SK-N-SH treated with all-trans-retinoic acid at 6 μM for 48 hours (cell line): Measurements from ENCODE around the gene CHERP.

Source experiments
- ATAC-seq: fragments of 200-7000 bp; cut with Tn5 transposase; 3 replicates; pipeline ENCODE4 v1.9.1; 2020; ENCODE audit warnings: mild to moderate bottlenecking, moderate library complexity
- ARNTL ChIP-seq: fragments of 450-650 bp; formaldehyde crosslinking; IDR thresholded peaks from 2 replicates; pipeline ENCODE4 v1.5.0; 2020; ENCODE audit warnings: low read depth, mild to moderate bottlenecking, moderate library complexity, borderline replicate concordance
- BACH2 ChIP-seq: fragments of 250-450 bp; sonication (Bioruptor Pico); IDR thresholded peaks from 2 replicates; pipeline ENCODE4 v1.9.0; 2021; ENCODE audit warnings: mild to moderate bottlenecking, borderline replicate concordance
- ESRRG ChIP-seq: fragments of 250-450 bp; sonication (Bioruptor Pico); IDR thresholded peaks from 2 replicates; pipeline ENCODE4 v1.6.1; 2021; ENCODE audit warnings: mild to moderate bottlenecking
- GLIS3 ChIP-seq: fragments of 250-450 bp; sonication (Bioruptor Pico); IDR thresholded peaks from 2 replicates; pipeline ENCODE4 v1.5.0; 2020; ENCODE audit warnings: mild to moderate bottlenecking, moderate library complexity
- ISL1 ChIP-seq: fragments of 250-450 bp; sonication (Bioruptor Pico); IDR thresholded peaks from 2 replicates; pipeline ENCODE4 v2.1.2; 2022; ENCODE audit warnings: mild to moderate bottlenecking, moderate library complexity
- OSR1 ChIP-seq: fragments of 250-450 bp; sonication (Bioruptor Pico); IDR thresholded peaks from 2 replicates; pipeline ENCODE4 v1.8.0; 2022; ENCODE audit warnings: moderate library complexity, mild to moderate bottlenecking, inconsistent platforms
- PPARA ChIP-seq: fragments of 250-450 bp; sonication (Bioruptor Pico); IDR thresholded peaks from 2 replicates; pipeline ENCODE4 v1.5.0; 2020; ENCODE audit warnings: mild to moderate bottlenecking, borderline replicate concordance
- RARB ChIP-seq: fragments of 250-450 bp; sonication (Bioruptor Pico); IDR thresholded peaks from 2 replicates; pipeline ENCODE4 v1.8.0; 2021; ENCODE audit warnings: mild to moderate bottlenecking, moderate library complexity
- TCF4 ChIP-seq: fragments of 250-450 bp; sonication (Bioruptor Pico); IDR thresholded peaks from 2 replicates; pipeline ENCODE4 v1.8.0; 2021; ENCODE audit warnings: mild to moderate bottlenecking, moderate library complexity, borderline replicate concordance
- TOX ChIP-seq: fragments of 250-450 bp; sonication (Bioruptor Pico); IDR thresholded peaks from 2 replicates; pipeline ENCODE4 v1.8.0; 2021; ENCODE audit warnings: mild to moderate bottlenecking, moderate library complexity, borderline replicate concordance
- ZC3H10 ChIP-seq: fragments of 250-450 bp; sonication (Bioruptor Pico); IDR thresholded peaks from 2 replicates; pipeline ENCODE4 v1.5.1; 2021; ENCODE audit warnings: mild to moderate bottlenecking, moderate library complexity
- ZFP3 ChIP-seq: fragments of 250-450 bp; sonication (Bioruptor Pico); IDR thresholded peaks from 2 replicates; pipeline ENCODE4 v1.5.0; 2020; ENCODE audit warnings: mild to moderate bottlenecking, moderate library complexity
- ZFP30 ChIP-seq: fragments of 450-650 bp; formaldehyde crosslinking; IDR thresholded peaks from 2 replicates; pipeline ENCODE4 v1.5.0; 2022; ENCODE audit warnings: mild to moderate bottlenecking, moderate library complexity
- ZNF565 ChIP-seq: fragments of 450-650 bp; formaldehyde crosslinking; conservative IDR thresholded peaks from 2 replicates; pipeline ENCODE4 v1.5.0; 2020; ENCODE audit warnings: low read depth, mild to moderate bottlenecking, moderate library complexity
- ZNF70 ChIP-seq: fragments of 450-650 bp; formaldehyde crosslinking; IDR thresholded peaks from 2 replicates; pipeline ENCODE4 v1.5.0; 2020; ENCODE audit warnings: mild to moderate bottlenecking, moderate library complexity
- ZNF8 ChIP-seq: fragments of 450-650 bp; formaldehyde crosslinking; IDR thresholded peaks from 2 replicates; pipeline ENCODE4 v1.5.0; 2020; ENCODE audit warnings: mild to moderate bottlenecking, moderate library complexity
- TF ChIP-seq, protein P1 (sequence below): fragments of 250-450 bp; sonication (Bioruptor Pico); IDR thresholded peaks from 2 replicates; pipeline ENCODE4 v1.5.1; 2021; ENCODE audit warnings: mild to moderate bottlenecking, moderate library complexity
- TF ChIP-seq, protein P2 (sequence below): fragments of 250-450 bp; sonication (Bioruptor Pico); IDR thresholded peaks from 2 replicates; pipeline ENCODE4 v1.8.0; 2021; ENCODE audit warnings: low read depth, mild to moderate bottlenecking, moderate library complexity, borderline replicate concordance
- TF ChIP-seq, protein P3 (sequence below): fragments of 250-450 bp; sonication (Bioruptor Pico); IDR thresholded peaks from 2 replicates; pipeline ENCODE4 v1.5.0; 2020; ENCODE audit warnings: mild to moderate bottlenecking, moderate library complexity
- TF ChIP-seq, protein P4 (sequence below): fragments of 250-450 bp; sonication (Bioruptor Pico); IDR thresholded peaks from 2 replicates; pipeline ENCODE4 v1.8.0; 2020; ENCODE audit warnings: mild to moderate bottlenecking, moderate library complexity, borderline replicate concordance

CHERP gene

DNA sequence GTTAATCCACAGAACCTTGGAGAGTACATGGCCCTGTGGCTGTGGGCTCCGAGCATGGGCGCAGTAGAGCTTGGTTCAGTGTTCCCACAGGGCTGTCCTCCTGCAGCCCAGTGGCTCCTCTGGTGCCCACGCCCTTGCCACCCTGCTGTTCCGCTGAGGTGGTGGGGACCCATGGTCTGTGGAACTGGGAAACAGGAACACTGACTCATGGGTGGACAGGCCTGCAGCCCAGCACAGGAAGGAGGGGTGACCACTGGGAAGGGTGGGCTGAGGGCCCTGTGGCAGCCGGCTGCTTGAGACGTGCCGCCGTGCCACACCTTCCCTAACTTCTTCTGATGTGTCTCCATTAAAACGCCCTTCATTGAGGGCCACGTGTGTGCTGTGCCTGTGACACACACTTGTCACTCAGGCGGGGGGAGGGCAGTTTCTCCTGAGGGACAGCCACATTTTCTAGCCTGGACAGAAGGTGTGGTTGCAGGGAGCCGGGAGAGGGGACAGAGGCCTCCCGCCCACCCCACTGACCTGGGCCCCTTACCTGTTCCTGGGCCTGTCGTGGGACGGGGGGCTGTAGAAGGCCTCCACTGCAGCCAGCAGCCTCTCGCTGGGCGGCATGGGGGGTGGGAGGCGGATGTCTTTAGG lies 21.1 kb downstream of the CHERP start:
- no peak for ATAC-seq
- TF ChIP-seq ZC3H10 (no peak), TCF4 (CRISPR knock-in tag) (no peak), BACH2 (CRISPR knock-in tag) (no peak)

DNA sequence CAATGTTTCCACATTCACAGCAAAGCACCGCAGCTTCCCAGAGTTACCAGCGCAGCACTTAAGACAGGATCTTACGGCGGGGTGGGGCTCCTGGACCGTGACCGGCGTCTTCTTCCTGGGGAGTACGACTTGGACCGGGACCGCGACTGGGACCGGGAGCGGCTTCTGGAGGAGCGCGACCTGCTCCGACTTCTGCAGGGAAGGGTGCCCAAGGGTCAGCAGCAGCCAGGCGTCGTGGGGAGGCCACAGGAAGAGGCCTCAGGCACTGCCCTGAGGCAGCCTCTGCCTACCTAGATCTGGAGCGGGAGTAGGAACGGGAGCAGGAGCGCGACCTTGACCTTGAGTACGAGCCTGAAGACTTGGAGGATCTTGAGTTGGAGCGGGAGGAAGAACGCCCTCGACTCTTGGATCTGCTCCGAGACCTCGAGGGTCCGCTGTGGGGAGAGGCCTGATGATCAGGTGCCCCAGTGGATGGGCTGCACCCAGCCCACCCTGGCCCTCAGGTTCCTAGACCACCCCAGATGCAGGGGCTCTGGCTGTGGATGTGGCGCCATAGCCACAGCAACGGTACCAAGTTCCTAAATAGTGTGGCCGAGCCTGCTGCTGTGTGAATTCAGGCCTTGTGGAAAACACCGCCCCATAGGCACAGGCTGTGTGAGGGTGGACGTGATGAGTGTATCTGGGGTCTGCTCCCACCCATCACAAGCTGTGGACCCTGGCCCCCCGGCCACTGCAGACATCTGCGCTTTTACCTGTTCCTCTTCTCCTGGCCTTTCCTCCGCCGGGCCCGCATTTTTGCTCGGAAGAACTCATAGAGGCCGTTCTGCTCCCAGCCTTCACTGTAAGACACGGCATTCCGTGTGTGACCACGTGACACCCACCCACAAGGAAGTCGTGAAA lies 21.9 kb downstream of the CHERP start:
- TF ChIP-seq ARNTL (CRISPR knock-in tag) (no peak), ZFP3 (CRISPR knock-in tag) (no peak), ZNF70 (CRISPR knock-in tag) (no peak), TCF4 (CRISPR knock-in tag) (no peak), GLIS3 (CRISPR knock-in tag) (no peak), RARB (CRISPR knock-in tag) (no peak), ZC3H10 (no peak), TOX (CRISPR knock-in tag) (no peak), PPARA (CRISPR knock-in tag) (no peak), ZNF565 (no peak), OSR1 (CRISPR knock-in tag) (no peak)
- TF ChIP-seq, protein P1, sequence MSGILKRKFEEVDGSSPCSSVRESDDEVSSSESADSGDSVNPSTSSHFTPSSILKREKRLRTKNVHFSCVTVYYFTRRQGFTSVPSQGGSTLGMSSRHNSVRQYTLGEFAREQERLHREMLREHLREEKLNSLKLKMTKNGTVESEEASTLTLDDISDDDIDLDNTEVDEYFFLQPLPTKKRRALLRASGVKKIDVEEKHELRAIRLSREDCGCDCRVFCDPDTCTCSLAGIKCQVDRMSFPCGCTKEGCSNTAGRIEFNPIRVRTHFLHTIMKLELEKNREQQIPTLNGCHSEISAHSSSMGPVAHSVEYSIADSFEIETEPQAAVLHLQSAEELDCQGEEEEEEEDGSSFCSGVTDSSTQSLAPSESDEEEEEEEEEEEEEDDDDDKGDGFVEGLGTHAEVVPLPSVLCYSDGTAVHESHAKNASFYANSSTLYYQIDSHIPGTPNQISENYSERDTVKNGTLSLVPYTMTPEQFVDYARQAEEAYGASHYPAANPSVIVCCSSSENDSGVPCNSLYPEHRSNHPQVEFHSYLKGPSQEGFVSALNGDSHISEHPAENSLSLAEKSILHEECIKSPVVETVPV (CRISPR knock-in tag) = no peak
- TF ChIP-seq, protein P2, sequence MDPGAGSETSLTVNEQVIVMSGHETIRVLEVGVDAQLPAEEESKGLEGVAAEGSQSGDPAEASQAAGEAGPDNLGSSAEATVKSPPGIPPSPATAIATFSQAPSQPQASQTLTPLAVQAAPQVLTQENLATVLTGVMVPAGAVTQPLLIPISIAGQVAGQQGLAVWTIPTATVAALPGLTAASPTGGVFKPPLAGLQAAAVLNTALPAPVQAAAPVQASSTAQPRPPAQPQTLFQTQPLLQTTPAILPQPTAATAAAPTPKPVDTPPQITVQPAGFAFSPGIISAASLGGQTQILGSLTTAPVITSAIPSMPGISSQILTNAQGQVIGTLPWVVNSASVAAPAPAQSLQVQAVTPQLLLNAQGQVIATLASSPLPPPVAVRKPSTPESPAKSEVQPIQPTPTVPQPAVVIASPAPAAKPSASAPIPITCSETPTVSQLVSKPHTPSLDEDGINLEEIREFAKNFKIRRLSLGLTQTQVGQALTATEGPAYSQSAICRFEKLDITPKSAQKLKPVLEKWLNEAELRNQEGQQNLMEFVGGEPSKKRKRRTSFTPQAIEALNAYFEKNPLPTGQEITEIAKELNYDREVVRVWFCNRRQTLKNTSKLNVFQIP (CRISPR knock-in tag) = no peak
- TF ChIP-seq, all 23 proteins: peak for 0
- ATAC-seq = no peak

DNA sequence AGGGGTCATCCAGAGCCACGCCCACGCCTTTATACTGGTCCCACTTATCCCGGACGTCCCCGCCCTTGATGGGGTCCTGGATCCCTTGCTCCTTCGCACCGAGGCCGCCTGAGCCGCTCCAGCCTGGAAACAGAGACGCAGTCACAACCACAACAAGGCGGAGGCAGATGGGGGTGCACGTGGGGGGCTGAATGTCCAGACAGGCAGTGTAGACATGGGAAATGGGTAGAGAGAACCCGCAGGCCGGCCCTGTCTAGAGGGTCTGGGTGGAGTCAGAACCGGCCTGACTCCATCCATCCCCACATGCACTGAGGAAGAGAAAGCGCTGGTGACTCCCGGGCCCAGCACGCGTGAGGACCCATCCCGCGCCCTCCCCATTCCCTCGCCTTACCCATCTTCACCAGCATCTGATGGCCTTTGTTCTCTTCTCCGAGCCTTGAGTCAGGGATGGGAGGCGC lies 23.0 kb downstream of the CHERP start:
- ATAC-seq = no peak; the same call in 2 of the 3 replicates
- TF ChIP-seq ESRRG (CRISPR knock-in tag) (no peak), ZNF565 (no peak), ARNTL (CRISPR knock-in tag) (no peak)

DNA sequence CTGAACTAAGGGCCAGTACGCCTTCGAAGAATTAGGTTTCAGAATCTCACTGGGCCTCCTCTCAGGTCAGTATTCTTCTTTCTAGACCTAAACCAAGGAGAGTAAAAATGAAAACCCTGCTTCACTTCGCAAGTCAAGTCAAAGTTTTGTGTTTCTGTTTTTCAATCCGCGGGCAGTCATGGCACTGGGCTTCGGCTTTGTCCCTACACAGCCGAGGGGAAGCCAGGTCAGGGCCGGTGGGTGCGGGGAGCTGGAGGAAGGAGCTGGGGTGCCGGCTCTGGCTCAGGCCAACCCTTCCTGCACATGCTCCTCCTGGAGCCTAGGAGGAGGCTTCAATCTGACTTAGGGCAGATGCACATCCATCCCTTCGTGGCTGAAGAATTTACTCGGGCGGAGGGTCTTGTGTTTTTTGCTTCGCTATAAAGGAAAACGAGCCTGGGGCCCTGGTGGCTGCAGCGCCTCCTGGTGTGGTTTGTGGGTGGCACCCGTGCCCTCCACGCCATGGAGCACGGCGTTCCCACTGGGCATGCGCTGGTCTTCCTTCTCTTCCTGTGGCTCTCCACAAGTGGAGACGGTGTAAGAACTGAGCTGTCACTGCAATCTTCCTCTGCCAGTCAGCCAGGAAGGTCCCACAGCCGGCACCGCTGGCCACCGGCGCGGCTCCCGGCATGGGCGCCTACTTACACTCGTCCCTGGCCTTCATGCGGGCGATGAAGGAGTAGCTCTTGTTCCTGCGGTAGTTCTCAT lies 23.6 kb downstream of the CHERP start:
- ATAC-seq = no peak
- TF ChIP-seq ZNF70 (CRISPR knock-in tag) (no peak), RARB (CRISPR knock-in tag) (no peak), ISL1 (no peak), ESRRG (CRISPR knock-in tag) (no peak), BACH2 (CRISPR knock-in tag) (no peak), ZFP30 (no peak), TCF4 (CRISPR knock-in tag) (no peak), ARNTL (CRISPR knock-in tag) (no peak), PPARA (CRISPR knock-in tag) (no peak), GLIS3 (CRISPR knock-in tag) (no peak), ZFP3 (CRISPR knock-in tag) (no peak), ZNF8 (CRISPR knock-in tag) (no peak)
- TF ChIP-seq, protein P3, sequence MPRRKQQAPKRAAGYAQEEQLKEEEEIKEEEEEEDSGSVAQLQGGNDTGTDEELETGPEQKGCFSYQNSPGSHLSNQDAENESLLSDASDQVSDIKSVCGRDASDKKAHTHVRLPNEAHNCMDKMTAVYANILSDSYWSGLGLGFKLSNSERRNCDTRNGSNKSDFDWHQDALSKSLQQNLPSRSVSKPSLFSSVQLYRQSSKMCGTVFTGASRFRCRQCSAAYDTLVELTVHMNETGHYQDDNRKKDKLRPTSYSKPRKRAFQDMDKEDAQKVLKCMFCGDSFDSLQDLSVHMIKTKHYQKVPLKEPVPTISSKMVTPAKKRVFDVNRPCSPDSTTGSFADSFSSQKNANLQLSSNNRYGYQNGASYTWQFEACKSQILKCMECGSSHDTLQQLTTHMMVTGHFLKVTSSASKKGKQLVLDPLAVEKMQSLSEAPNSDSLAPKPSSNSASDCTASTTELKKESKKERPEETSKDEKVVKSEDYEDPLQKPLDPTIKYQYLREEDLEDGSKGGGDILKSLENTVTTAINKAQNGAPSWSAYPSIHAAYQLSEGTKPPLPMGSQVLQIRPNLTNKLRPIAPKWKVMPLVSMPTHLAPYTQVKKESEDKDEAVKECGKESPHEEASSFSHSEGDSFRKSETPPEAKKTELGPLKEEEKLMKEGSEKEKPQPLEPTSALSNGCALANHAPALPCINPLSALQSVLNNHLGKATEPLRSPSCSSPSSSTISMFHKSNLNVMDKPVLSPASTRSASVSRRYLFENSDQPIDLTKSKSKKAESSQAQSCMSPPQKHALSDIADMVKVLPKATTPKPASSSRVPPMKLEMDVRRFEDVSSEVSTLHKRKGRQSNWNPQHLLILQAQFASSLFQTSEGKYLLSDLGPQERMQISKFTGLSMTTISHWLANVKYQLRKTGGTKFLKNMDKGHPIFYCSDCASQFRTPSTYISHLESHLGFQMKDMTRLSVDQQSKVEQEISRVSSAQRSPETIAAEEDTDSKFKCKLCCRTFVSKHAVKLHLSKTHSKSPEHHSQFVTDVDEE (CRISPR knock-in tag) = no peak
- TF ChIP-seq, protein P4, sequence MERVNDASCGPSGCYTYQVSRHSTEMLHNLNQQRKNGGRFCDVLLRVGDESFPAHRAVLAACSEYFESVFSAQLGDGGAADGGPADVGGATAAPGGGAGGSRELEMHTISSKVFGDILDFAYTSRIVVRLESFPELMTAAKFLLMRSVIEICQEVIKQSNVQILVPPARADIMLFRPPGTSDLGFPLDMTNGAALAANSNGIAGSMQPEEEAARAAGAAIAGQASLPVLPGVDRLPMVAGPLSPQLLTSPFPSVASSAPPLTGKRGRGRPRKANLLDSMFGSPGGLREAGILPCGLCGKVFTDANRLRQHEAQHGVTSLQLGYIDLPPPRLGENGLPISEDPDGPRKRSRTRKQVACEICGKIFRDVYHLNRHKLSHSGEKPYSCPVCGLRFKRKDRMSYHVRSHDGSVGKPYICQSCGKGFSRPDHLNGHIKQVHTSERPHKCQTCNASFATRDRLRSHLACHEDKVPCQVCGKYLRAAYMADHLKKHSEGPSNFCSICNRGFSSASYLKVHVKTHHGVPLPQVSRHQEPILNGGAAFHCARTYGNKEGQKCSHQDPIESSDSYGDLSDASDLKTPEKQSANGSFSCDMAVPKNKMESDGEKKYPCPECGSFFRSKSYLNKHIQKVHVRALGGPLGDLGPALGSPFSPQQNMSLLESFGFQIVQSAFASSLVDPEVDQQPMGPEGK (CRISPR knock-in tag) = no peak
